Measurements from ENCODE around the gene PDCL2.
A peak's percentile ranks its signal among the peaks of the same experiment; 100 is the strongest.
"Not testable (repeated sequence)": the region's sequence is repeated elsewhere in the genome, so short reads cannot be mapped to it uniquely, and the experiment has no call there.

PDCL2 gene

DNA sequence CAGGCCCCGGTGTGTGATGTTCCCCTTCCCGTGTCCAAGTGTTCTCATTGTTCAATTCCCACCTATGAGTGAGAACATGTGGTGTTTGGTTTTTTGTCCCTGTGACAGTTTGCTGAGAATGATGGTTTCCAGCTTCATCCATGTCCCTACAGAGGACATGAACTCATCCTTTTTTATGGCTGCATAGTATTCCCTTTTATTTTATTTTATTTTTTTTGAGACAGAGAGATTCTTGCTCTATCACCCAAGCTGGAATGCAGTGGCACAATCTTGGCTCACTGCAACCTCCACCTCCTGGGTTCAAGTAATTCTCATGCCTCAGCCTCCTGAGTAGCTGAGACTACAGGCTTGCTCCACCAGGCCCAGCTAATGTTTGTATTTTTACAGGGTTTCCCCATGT, 9.3 kb downstream of the PDCL2 start:
- DNase-seq, result not testable (repeated sequence)

DNA sequence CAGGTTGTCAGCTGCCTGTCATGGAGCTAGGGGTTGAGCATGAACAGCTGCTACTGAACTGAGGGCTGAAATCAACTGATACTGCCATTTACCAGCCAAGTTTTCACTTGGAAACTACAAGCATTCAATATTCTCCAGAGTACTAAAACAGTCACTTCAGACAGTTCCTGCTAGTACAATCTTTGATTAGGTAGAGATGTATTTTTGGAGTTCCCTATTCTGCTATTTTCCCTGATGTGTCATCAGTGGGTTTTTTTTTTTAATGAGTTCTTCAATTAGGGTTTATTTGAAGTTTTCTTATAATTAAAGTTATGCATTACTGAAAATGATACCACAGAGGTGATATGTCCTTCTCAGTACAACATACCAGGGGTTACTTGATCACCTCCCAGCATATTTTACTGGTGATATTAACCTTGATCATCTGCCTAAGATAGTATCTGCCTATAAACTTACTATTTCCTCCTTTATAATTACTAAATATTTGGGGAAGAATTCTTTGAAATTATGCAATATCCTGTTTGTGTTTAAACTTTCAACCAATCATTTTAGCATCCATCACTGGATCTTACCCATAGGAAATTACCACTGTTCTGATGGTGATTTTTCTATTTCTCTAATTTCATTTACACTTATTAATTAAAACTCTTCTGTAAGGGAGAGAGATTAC, 13.6 kb downstream of the PDCL2 start:
- DNase-seq, result no peak

DNA sequence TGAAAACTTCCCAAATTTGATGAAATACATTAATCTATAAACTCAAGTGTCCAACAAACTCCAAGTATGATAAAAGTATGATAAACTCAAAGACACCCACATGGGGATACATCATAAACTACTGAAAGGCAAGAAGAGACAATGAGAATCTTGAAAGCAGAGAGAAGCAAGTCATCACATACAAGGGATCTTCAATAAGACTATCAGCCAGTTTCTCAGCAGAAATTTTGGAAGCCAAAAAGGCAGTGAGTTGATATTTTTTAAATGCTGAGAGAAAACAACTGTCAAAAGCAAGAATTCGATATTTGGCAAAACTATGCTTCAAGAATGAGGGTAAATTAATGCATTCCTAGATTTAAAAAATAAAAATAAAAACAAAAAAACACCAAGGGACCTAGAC, 16.5 kb downstream of the PDCL2 start:
- DNase-seq, result no peak

DNA sequence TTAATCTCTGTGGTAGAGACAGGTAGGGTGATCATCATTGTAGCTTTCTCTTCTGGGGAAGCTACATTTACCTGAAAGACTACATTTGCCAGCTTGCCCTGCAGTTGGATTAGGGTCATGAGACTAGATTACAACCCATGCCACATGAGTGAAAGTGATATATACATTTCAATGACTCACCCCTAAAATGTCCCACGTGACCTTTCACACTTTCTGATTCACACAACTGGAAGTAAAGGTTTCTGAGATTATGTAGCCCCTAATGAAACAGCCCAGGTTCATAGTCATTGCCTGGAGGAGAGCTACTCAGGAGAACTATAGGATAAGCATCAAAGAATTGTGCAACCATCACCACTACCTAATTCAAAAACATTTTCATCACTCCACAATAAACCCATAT, 17.8 kb downstream of the PDCL2 start:
- no peak for DNase-seq

DNA sequence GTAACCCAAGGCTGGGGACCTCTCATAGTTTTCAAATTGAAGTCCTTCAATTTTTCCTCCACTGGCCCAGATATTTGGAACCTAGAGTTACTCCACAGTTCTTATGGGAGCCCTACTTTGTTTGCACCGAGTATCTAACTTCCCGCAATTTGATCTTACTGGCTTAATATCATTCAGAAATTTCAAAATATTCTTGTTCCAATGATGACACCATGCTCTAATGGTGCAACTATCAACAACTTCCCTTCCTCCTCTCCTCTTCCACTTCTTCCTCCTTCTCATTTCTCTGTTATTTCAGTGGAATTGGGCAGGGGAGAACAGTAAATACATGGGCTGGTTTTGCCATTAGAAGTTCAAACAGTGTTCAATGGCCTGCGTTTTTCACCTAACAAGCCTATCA, 20.2 kb downstream of the PDCL2 start:
- DNase-seq, result no peak

DNA sequence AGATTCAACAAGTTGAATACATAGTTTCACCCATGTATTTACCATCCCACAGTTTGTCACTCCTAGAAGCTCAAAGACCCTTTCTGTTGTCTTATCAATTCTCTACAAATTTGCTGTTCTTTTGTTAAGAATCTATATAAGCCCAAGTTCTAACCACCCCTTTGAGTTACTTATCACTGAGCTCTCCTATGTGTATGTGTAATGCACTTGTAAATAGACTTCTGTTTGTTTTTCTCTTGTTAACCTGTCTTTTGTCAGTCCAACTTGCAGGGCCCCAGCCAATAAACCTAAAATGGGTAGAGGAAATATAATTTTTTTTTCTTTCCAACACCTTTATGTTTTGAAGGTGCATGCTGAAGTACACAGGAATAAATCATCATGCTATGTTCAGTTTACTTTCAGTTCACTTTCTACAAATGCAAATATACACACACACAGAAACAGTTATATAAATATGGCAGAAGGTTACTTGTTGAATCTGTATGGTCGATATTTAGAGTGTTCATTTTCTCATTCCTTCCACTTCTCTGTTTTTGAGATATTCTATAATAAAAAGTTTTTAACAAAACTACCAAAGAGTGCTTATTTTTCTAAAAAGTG, 23.0 kb downstream of the PDCL2 start:
- no peak for DNase-seq

DNA sequence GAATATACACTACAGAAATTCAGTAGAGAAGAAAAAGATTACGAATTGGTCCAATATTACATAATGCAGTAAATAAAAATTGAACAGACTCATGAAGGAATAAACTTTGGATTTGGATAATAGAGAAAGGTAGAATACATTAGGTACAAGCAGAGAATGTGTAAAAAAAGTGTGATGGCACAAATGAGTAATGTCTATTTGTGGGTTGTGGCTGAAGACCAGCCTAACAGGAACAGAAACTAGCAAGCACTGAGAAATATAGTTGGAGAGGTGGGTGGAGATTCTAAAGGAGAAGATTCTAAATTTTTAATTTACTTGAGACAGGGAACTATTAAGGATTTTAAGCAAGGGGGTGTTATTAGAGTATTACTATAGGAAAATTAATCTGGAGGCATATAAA, 30.2 kb downstream of the PDCL2 start:
- DNase-seq, result no peak

DNA sequence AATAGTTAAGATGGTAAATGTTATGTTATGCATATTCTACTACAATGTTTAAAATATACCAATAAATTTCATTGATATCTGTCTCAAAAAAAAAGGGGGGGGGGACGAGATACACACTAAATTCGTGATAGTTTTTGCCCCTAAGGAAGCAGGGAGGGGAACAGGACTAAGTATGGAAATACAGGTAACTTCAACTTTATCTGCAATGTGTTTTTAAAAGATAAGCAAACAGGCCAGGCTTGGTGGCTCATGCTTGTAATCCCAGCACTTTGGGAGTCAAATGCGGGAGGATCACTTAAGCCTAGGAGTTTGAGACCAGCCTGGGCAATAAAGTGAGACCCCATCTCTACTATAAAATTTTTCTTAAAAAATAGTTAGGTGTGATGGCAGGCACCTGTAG, 31.9 kb downstream of the PDCL2 start:
- DNase-seq, result no peak

DNA sequence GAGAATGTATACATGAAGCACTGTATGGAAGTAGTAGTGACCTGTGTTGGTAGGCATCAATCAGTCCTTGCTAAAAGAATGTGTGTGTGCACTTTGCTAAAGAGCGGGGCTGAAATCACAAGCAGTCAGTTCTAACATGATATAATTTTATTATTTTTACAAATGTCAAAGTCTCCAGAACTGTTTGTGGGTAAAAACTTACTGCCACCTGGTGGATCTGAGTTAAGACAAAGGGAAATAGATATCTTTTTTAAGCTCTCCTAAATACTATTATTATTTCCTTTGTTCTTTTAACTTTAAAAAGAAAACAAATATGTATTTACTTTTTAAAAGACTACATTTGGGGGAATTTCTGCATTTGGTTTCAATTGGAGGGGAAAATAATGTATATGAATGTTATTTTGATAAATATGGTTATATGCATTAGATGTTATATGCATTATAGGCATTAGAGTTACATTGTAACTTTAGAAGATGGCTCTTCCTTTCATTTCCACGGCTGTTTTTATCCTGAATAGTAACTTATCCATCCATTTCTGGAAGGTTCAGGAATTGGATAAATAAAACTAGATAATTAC, 37.5 kb downstream of the PDCL2 start:
- no peak for DNase-seq

DNA sequence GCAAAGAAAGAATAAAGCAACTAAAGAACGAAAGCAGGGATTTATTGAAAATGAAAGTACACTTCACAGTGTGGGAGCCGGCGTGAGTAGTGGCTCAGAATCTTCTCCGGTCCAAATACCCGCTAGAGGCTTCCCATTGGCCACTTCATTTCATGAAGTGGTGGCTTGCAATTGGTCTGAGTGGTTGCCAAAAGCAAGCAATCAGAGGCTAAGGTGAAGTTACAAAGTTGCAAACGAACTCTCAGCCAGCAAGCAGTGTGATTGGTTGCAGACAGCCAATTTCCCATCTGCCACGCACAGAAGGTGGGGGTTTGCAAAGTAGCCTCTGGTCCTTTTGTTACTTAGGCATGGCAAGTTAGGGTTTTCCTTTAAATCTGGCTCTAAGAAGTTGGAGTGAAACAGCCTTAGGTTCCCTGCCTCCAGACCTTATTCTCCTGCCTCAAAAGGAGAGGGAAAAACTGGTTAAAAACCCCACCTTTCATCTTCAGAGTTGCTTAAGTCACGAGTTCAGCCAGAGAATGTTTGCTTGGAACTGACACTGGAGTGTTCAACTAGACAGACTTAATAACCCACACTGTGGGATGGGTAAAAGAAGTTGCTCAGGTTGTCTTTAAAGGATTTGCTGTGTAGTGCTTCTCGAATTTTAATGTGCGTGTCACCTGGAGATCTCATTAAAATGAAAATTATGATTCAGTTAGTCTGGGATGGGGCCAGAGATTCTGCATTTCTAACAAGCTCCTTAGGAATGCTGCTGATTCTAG, 38.4 kb downstream of the PDCL2 start:
- no peak for DNase-seq

DNA sequence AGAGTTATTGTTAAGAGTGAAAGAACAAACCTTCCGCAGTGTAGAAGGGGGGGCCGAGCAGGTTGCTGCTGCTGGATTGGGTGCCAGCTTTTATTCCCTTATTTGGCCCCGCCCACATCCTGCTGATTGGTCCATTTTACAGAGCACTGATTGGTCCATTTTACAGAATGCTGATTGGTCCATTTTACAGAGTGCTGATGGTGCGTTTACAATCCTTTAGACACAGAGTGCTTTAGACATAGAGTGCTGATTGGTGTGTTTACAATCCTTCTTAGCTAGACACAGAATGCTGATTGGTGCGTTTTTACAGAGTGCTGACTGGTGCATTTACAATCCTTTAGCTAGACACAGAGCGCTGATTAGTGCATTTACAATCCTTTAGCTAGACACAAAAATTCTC, 40.1 kb downstream of the PDCL2 start:
- not testable (repeated sequence) for DNase-seq

DNA sequence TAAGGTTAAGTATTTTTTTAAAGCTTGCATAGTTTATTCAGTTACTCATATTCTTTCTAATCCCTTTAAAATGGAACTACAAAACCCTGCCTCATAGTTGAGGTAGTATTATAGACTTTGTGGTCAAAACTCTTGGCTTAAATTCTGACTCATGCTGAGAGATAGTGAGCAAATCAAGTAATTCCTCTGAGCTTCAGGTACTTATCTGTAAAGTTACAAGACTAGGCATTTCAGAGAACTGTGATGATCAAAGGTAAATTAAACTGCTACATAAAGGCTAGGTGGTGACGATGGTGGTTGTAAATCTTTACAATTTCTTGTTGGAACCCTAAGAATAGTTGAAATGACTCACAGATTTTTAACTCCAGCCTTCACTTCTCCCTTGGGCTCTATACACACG, 42.2 kb downstream of the PDCL2 start:
- DNase-seq, result no peak

DNA sequence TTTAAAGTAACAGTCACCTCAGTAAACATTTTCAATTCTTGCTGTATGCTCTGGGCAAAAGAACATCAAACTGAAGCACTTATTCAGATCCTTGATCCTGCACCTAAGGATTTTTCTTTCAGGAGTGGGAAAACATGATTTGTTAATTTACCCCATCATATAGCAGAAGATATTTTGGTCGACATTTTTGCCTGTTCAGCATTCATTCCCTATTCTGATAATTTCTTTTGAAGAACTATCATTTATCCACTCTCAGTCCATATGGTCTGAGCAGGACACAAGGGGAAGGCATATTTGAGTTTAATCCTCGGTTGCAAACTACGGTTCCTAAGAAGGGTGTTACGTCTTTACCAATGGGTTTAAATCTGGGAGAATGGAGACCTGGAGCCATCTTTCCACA, 44.1 kb downstream of the PDCL2 start:
- no peak for DNase-seq

DNA sequence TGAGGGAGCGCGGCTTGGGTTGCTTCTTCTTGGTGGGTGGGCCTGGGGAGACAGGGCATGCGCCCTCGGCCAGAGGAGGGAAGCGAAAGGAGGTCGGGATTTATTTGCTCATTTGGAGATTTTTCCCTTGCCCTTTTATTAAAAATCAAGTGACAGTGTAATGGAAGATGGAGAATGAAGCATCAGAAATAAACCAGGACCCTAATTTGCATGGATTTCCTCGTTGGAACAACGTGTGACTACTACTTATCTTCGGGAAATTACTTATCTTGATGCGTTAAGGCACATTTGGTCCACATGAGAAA, 44.6 kb downstream of the PDCL2 start:
- no peak for DNase-seq

DNA sequence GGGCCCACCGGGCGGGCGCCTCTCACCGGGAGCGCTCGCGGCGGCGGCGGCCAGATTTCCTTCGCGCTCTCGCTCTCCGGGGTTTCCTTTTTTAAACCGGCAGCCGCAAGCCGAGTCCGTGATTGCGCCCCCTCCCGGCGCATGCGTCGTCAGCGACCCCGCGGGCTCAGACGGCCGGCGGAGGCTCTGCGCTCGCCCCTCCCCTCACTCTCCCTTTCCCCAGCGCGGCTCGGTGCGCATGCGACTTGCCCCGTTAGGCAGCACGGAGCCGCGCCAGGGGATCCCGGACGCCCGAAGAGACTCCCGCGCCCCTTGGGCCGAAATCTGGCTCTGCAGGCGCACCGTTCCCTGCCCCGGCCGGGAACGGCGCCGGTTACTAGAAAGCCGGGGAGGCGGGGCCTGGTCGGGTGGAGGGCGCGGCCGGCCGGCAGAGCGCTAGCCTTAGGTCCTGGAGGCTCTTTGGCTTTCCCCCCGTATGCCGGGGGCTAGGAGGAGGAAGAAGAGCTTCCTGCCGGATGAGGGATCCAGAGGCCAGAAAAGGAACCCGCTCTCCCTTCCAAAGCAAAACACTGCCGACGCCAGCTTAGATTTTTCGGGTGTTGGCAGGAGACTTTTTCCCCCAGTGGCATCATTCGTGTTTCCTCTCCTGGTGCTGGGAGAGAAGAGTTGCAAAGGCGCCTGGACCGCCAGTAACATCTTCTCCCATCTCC, 45.1 kb downstream of the PDCL2 start, which contains the start of gene CLOCK:
TSS of gene CLOCK (minus strand) at position 154 of the 710 bp plus-strand sequence. CDS start 64,124 bp downstream, outside the sequence.
- peak; percentile 87 for DNase-seq

DNA sequence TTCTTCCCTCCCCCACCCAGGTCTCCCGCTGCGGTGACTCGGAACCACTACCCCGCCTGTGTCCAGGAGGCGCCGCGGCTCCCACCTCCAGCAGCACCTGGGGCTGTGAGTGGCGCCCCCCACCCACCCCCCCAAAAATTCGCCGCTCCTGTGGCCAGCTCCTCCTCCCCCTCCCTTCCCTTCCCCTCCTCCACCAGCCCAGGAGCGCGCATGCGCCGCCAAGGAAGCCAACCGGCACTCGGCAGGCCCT, 45.6 kb downstream of the PDCL2 start:
- DNase-seq, result no peak

DNA sequence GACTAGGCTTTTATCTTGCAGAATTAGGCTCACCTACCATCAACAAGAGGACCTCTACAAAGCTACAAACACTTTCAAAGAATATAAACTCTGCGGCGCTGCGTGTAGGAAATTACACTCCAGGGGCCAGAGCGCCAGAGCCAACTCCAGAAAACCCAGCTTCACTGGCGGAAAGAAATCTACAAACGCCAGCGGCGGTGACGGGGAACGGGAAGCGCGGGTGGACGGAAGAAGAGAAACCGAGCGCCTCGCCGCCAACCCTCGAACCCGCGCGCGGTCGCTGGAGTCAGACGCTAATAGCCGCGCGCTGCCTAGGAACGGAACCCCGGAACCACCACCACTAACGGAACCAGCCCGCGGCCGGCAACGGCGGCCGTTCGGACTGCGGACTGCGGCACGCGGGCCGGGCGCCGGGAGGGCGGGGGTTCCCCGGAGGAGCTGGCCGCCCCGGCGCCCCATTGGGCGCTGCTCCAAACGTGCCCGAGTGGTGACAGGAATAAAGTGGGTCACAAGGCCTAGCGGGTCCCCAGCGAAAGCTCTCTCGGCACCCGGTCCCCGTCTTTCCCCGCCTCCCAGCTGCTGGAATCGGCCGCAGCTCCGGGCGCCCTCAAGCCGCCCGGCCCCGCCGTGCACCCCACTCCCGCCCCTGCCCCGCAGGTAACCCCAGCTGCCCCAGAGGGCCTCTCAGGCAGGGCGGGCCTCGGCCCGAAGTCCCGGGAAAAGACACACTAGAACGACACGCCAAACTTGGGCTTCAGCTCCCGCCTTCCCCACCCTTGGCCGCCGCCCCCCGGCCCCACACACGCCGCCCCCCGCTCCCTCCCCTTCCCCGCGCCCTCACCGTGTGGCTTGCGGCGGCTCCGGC, 46.2 kb downstream of the PDCL2 start:
- peak; percentile 78 for DNase-seq

DNA sequence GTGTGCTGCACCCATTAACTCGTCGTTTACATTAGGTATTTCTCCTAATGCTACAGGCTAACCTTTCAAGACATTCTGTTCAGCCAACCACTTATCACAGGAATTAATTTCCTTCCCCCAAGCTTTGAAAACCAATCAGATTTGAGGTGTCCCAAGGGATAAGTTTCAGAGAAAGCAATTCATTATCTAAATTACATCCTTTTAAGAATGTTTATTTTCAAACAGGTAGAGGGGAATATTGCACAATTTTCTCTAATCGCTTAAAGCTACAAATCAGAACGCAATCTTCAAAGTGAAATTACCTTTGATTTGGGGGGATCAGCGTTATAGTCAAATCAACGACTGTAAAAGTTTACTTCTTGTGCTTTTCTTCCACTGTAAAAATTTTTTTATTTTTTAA, 46.9 kb downstream of the PDCL2 start:
- no peak for DNase-seq

DNA sequence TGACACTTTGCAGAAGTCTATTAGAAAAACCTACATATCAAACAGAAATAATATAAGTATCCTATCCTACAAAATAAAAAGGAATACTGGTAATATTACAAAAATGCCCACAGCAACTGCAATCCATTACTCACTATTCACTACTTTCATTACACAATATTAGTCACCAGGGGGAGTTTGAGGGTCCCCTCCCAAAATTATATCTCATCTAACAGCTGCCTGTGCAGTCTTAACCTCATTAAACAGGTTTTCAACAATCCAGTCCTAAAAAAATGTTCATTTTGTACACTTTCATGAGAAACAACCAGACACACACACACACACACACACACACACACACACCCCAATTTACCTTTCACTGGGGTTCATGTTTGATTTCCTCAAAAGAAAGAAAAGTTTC, 48.2 kb downstream of the PDCL2 start:
- DNase-seq, result no peak

DNA sequence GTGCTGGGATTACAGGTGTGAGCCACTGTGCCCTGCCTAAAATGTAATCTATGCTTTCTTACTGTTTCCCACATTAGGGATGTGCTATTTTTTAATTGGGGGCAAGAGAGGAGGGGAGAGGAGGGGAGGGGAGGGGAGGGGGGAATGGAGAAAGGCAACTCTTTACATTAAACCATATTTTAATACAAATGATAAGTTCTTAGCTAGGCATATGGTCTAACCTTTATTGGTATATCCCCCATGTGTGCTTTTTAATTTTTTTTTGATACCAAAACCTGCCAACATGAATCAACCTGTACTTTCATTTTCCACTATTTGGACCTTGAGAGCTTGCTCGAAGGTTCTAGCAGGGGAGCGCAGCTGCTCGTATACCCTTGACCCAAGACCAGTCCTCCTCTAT, 51.8 kb downstream of the PDCL2 start:
- no peak for DNase-seq

DNA sequence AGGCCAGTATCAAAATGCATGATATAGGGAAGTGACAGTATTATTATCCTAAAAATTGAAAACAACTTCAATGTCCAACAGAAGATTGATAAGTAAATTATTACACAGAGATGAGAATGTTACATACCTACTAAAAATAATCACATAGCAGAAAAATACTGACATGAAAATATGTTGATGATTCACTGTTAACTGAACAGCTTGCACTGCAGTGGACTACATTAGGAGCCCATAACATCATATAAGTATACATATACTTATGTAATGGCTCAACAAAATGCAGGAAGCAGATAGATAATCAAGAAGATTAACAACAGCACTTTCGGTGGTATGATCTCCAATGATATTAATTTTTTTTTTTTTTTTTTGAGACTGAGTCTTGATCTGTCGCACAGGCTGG, 52.4 kb downstream of the PDCL2 start:
- DNase-seq, result no peak

DNA sequence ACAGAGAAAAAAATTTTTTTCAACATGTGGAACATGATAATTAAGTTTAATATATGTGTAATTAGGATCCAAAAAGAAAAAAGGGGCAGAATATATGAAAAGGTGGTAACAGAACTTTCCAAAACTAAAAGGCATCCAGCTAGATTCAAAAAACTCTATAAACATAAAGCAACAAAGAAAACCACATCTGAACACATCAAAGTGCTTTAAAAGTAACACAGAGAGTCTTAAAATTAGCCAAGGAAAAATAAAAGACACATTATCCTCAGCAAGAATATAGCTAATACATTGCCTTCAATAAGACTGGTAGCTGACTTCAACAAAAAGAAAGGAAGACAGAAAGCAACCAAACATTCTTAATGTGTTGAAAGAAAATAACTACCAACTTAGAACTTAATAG, 53.5 kb downstream of the PDCL2 start:
- no peak for DNase-seq

DNA sequence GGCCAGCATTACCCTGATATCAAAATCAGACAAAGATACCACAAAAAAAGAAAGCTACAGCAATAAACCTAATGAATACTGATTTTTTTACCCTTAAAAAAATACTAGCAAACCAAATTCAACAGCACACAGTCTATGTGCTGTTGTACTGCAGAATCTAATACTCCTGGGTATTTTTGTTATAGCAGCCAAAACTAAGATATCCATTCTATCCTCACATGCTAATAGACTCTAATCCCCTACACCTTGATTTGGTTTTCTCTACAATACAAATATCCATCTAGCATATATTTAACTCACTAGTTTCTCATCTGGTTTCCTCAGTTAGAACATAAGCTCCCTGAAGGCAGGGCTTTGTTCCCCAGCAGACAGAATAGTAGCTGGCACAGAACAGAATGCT, 57.7 kb downstream of the PDCL2 start:
- no peak for DNase-seq
